HG02870 (cell line): Measurements from ENCODE around the gene OSBPL10.
"Not testable (repeated sequence)": the region's sequence is repeated elsewhere in the genome, so short reads cannot be mapped to it uniquely, and the experiment has no call there.

ENCODE experiments used
- ATAC-seq: cut with Tn5 transposase; IDR thresholded peaks from one replicate; pipeline ENCODE4 v1.9.1; 2021; ENCODE audit warnings: mild to moderate bottlenecking, moderate library complexity; ENCODE audit not compliant: unreplicated experiment

The OSBPL10 gene

GRCh38 chr3:31862666-31863279 is 118.3 kb downstream of the OSBPL10 start:
- ATAC-seq: no peak

GRCh38 chr3:31861826-31862225 is 119.2 kb downstream of the OSBPL10 start:
- ATAC-seq: no peak

- ATAC-seq: not testable (repeated sequence)
Observed at GRCh38 chr3:31860642-31861041, 120.4 kb downstream of the OSBPL10 start.

- ATAC-seq: no peak
Observed at GRCh38 chr3:31859245-31859644, 121.8 kb downstream of the OSBPL10 start.

GRCh38 chr3:31858439-31858838 is 122.6 kb downstream of the OSBPL10 start:
- no peak for ATAC-seq

- ATAC-seq: no peak
Observed at GRCh38 chr3:31853580-31853979, 127.5 kb downstream of the OSBPL10 start.

- ATAC-seq: no peak
Observed at GRCh38 chr3:31851278-31851677, 129.8 kb downstream of the OSBPL10 start.

GRCh38 chr3:31848911-31849310 is 132.2 kb downstream of the OSBPL10 start:
- ATAC-seq: no peak

- ATAC-seq: no peak
Observed at GRCh38 chr3:31848163-31848818, 132.8 kb downstream of the OSBPL10 start.

GRCh38 chr3:31847760-31848159 is 133.3 kb downstream of the OSBPL10 start:
- ATAC-seq: no peak

- no peak for ATAC-seq
Observed at GRCh38 chr3:31841515-31841914, 139.5 kb downstream of the OSBPL10 start.

GRCh38 chr3:31840252-31840651 is 140.8 kb downstream of the OSBPL10 start:
- ATAC-seq: no peak

- no peak for ATAC-seq
Observed at GRCh38 chr3:31839144-31839917, 141.7 kb downstream of the OSBPL10 start.

- ATAC-seq: no peak
Observed at GRCh38 chr3:31836131-31837075, 144.7 kb downstream of the OSBPL10 start.

GRCh38 chr3:31833391-31834190 is 147.5 kb downstream of the OSBPL10 start:
- no peak for ATAC-seq

GRCh38 chr3:31832551-31832950 is 148.5 kb downstream of the OSBPL10 start:
- ATAC-seq: no peak

GRCh38 chr3:31831591-31831990 is 149.5 kb downstream of the OSBPL10 start:
- ATAC-seq: no peak

- no peak for ATAC-seq
Observed at GRCh38 chr3:31829826-31830426, 151.1 kb downstream of the OSBPL10 start.

GRCh38 chr3:31829010-31829409 is 152.1 kb downstream of the OSBPL10 start:
- no peak for ATAC-seq

GRCh38 chr3:31828007-31828406 is 153.1 kb downstream of the OSBPL10 start:
- no peak for ATAC-seq
